ENCODE results near the gene PIK3CA. TPM values are rescaled to one million over a fixed set of nuclear protein-coding genes. Genes with fewer than 3 reads are reported as not detected.
"Not testable (repeated sequence)": the region's sequence is repeated elsewhere in the genome, so short reads cannot be mapped to it uniquely, and the experiment has no call there.

Gene PIK3CA
- total RNA-seq, 1 experiment from 2014 or later: 27.6 TPM

DNA sequence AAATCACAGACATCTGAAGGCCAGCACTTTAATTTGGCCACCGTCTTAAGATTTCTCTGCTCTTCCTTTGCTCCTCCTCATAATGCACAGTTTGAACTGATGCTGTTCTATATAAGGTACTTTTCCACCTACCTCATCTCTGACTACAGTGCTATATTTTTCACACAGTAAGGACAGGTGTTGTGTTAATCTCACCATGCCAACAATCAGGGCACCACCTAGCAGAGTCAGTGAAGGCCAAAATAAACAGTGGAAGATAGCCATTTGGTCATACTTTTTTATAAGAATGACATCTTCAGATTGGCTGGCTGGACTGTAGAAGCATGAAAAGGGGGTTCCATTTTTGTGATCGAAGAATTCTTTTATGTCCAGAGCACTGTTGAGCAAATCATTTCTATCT lies 94.7 kb downstream of the PIK3CA start:
- H3K4me1 ChIP-seq (ENCODE audit: control insufficient read depth, insufficient read depth, low read length); DNase-seq (ENCODE audit: low read depth, low spot score); CTCF ChIA-PET; H3K36me3 ChIP-seq (ENCODE audit: control insufficient read depth, insufficient read depth, low read length); H3K27ac ChIP-seq (ENCODE audit: low read length); H3K4me3 ChIP-seq (ENCODE audit: low read depth in 2 of 2, low read length in 2 of 2); H3K9me3 ChIP-seq (ENCODE audit: control insufficient read depth, insufficient read depth, low read depth, low read length); BruUV-seq (replicated peaks); in situ Hi-C loops (cut with HindIII; ENCODE audit: low pct_unique_long_range_greater_than_20kb, low sequenced_read_pairs); ATAC-seq; H3K27me3 ChIP-seq (ENCODE audit: control insufficient read depth, insufficient read depth, low read length); intact Hi-C loops (cut with micrococcal nuclease; ENCODE audit: unreplicated experiment): not testable (repeated sequence)
- POLR2A ChIA-PET: interaction anchor here (0.6 kb wide), 1 partner anchor 29 kb away, joined by 3 read pairs; no protein-coding TSS in a partner anchor

DNA sequence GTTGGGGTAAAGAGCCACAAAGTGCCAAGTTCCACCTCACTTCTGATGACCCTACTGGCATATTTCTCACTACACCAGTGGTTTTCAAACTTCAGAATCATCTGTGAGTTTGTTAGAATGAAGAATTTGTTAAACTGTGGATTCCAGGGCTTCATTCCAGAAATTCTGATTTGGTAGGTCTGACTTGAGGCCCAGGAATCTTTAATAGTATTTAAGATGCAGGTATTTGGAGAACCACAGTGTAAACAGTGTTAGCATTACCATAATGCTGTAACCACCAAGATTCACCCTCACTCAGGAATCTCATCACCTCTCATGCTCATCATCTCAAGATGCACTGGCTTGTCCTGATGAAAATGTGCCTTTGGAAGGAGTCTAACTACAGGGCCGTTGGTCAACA lies 96.7 kb downstream of the PIK3CA start:
- intact Hi-C loops (cut with micrococcal nuclease; ENCODE audit: unreplicated experiment): no loop called here

DNA sequence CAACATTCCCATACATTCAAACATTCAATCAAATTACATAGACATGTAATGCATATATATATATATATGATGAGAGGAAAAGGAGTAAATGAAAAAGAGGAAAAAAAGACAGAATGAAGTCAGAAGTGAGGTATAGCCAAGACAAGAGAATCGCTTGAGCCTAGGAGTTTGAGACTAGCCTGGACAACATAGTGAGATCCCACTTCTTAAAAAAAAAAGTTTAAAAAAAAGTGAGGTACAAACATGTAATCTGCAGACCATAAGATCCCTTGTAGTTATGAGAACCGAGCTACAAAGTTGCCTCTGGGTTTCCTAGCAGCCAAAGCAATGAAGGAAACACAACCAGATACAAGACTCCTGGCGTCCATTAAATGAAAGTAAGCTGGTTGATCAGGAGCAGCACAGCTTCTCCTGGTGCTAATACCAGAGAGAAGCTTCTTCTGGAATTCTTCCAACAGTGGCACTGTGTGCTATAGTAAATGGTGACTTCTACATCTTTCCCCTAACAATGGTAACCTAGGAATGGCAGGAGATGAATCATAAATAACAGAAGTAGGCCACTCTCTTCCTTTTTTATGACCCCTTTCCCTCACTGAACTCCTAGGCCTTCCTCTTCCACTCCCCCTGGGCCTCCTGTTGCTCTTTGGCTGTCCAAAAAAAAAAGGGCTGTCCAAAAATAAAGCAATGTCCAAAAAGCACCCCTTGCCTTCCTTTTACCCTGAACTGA lies 99.3 kb downstream of the PIK3CA start:
- in situ Hi-C loops (cut with HindIII; ENCODE audit: low pct_unique_long_range_greater_than_20kb, low sequenced_read_pairs): no loop called here
- no peak for DNase-seq (ENCODE audit: low read depth, low spot score)

More for the DNA sequence above, 96.7 kb downstream of the PIK3CA start:
- TF ChIP-seq POLR2AphosphoS5 (IDR thresholded peaks at IDR 0.05; ENCODE audit: low read depth, low read length) (no peak), SIN3A (IDR thresholded peaks at IDR 0.05; ENCODE audit: borderline replicate concordance, insufficient read depth, low read depth, low read length) (no peak), TCF7L2 (IDR thresholded peaks at IDR 0.05; ENCODE audit: low read depth, low read length) (no peak)
- TF ChIP-seq, protein P1, sequence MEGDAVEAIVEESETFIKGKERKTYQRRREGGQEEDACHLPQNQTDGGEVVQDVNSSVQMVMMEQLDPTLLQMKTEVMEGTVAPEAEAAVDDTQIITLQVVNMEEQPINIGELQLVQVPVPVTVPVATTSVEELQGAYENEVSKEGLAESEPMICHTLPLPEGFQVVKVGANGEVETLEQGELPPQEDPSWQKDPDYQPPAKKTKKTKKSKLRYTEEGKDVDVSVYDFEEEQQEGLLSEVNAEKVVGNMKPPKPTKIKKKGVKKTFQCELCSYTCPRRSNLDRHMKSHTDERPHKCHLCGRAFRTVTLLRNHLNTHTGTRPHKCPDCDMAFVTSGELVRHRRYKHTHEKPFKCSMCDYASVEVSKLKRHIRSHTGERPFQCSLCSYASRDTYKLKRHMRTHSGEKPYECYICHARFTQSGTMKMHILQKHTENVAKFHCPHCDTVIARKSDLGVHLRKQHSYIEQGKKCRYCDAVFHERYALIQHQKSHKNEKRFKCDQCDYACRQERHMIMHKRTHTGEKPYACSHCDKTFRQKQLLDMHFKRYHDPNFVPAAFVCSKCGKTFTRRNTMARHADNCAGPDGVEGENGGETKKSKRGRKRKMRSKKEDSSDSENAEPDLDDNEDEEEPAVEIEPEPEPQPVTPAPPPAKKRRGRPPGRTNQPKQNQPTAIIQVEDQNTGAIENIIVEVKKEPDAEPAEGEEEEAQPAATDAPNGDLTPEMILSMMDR (IDR thresholded peaks at IDR 0.05): no peak
- Histone ChIP-seq H3K27me3 (ENCODE audit: control insufficient read depth, insufficient read depth, low read length) (no peaks in the 10 kb centered on the region), H3K4me3 (ENCODE audit: low read depth in 2 of 2, low read length in 2 of 2) (no peak overlapping the region), H3K36me3 (ENCODE audit: control insufficient read depth, insufficient read depth, low read length) (no peaks in the 10 kb centered on the region; the same call in 1 of the 2 replicates), H3K27ac (ENCODE audit: low read length) (no peak overlapping the region), H3K4me1 (ENCODE audit: control insufficient read depth, insufficient read depth, low read length) (no peaks in the 10 kb centered on the region), H3K9me3 (ENCODE audit: control insufficient read depth, insufficient read depth, low read depth, low read length) (no peaks in the 10 kb centered on the region)
- ChIA-PET POLR2A (no interaction called here), CTCF (no interaction called here)
- no peak for ATAC-seq
- BruUV-seq (replicated peaks): no TSS peak
- no peak for DNase-seq (ENCODE audit: low read depth, low spot score)
- in situ Hi-C loops (cut with HindIII; ENCODE audit: low pct_unique_long_range_greater_than_20kb, low sequenced_read_pairs): no loop called here

More for the DNA sequence above, 99.3 kb downstream of the PIK3CA start:
- Histone ChIP-seq H3K9me3 (ENCODE audit: control insufficient read depth, insufficient read depth, low read depth, low read length) (no peaks in the 10 kb centered on the region), H3K27ac (ENCODE audit: low read length) (no peak overlapping the region), H3K4me3 (ENCODE audit: low read depth in 2 of 2, low read length in 2 of 2) (no peak overlapping the region), H3K27me3 (ENCODE audit: control insufficient read depth, insufficient read depth, low read length) (no peaks in the 10 kb centered on the region), H3K4me1 (ENCODE audit: control insufficient read depth, insufficient read depth, low read length) (no peaks in the 10 kb centered on the region), H3K36me3 (ENCODE audit: control insufficient read depth, insufficient read depth, low read length) (no peaks in the 10 kb centered on the region; the same call in 1 of the 2 replicates)
- ChIA-PET POLR2A (interaction anchor here (0.6 kb wide), 1 partner anchor 802 kb away, joined by 3 read pairs; no protein-coding TSS in a partner anchor), CTCF (interaction anchor here (0.5 kb wide), 1 partner anchor 33 kb away, joined by 7 read pairs; no protein-coding TSS in a partner anchor)
- no TSS peak for BruUV-seq (replicated peaks)
- intact Hi-C loops (cut with micrococcal nuclease; ENCODE audit: unreplicated experiment): no loop called here
- ATAC-seq: no peak
- no peak for TF ChIP-seq SIN3A (IDR thresholded peaks at IDR 0.05; ENCODE audit: borderline replicate concordance, insufficient read depth, low read depth, low read length)
- TF ChIP-seq, protein P2, sequence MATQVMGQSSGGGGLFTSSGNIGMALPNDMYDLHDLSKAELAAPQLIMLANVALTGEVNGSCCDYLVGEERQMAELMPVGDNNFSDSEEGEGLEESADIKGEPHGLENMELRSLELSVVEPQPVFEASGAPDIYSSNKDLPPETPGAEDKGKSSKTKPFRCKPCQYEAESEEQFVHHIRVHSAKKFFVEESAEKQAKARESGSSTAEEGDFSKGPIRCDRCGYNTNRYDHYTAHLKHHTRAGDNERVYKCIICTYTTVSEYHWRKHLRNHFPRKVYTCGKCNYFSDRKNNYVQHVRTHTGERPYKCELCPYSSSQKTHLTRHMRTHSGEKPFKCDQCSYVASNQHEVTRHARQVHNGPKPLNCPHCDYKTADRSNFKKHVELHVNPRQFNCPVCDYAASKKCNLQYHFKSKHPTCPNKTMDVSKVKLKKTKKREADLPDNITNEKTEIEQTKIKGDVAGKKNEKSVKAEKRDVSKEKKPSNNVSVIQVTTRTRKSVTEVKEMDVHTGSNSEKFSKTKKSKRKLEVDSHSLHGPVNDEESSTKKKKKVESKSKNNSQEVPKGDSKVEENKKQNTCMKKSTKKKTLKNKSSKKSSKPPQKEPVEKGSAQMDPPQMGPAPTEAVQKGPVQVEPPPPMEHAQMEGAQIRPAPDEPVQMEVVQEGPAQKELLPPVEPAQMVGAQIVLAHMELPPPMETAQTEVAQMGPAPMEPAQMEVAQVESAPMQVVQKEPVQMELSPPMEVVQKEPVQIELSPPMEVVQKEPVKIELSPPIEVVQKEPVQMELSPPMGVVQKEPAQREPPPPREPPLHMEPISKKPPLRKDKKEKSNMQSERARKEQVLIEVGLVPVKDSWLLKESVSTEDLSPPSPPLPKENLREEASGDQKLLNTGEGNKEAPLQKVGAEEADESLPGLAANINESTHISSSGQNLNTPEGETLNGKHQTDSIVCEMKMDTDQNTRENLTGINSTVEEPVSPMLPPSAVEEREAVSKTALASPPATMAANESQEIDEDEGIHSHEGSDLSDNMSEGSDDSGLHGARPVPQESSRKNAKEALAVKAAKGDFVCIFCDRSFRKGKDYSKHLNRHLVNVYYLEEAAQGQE (IDR thresholded peaks at IDR 0.05; ENCODE audit: insufficient read depth in 1 of 2, low read depth in 2 of 2, low read length in 1 of 2): no peak
- TF ChIP-seq, protein P1 (IDR thresholded peaks at IDR 0.05): no peak
- TF ChIP-seq POLR2AphosphoS5 (IDR thresholded peaks at IDR 0.05; ENCODE audit: low read depth, low read length): no peak
- no peak for TF ChIP-seq TCF7L2 (IDR thresholded peaks at IDR 0.05; ENCODE audit: low read depth, low read length)
